A673 (cell line): Measurements from ENCODE around the gene CFAP300.

ENCODE experiments used
- EZH2 ChIP-seq: fragments of 200-600 bp; sonication (generic); IDR thresholded peaks from 2 replicates; pipeline ENCODE4 v1.6.1; 2017; ENCODE audit warnings: borderline replicate concordance, low read depth, mild to moderate bottlenecking, mixed read lengths, antibody characterized with exemption, low read length; ENCODE audit not compliant: poor library complexity, severe bottlenecking
- TF ChIP-seq, protein P1 (sequence below): fragments of 300-800, 200-600 bp; sonication (generic); conservative IDR thresholded peaks from 2 replicates; pipeline ENCODE4 v1.5.1; 2017; ENCODE audit warnings: low read depth, mild to moderate bottlenecking, antibody characterized with exemption, low read length, moderate library complexity, mixed read lengths

GRCh38 chr11:102007567-102008437 lies 39.4 kb upstream of the CFAP300 start:
- TF ChIP-seq, protein P1, sequence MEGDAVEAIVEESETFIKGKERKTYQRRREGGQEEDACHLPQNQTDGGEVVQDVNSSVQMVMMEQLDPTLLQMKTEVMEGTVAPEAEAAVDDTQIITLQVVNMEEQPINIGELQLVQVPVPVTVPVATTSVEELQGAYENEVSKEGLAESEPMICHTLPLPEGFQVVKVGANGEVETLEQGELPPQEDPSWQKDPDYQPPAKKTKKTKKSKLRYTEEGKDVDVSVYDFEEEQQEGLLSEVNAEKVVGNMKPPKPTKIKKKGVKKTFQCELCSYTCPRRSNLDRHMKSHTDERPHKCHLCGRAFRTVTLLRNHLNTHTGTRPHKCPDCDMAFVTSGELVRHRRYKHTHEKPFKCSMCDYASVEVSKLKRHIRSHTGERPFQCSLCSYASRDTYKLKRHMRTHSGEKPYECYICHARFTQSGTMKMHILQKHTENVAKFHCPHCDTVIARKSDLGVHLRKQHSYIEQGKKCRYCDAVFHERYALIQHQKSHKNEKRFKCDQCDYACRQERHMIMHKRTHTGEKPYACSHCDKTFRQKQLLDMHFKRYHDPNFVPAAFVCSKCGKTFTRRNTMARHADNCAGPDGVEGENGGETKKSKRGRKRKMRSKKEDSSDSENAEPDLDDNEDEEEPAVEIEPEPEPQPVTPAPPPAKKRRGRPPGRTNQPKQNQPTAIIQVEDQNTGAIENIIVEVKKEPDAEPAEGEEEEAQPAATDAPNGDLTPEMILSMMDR: peak; percentile 66
- no peak for TF ChIP-seq EZH2
